HL-60 (cell line): ENCODE measurements around the gene RIPK3.

Experiments used
- DNase-seq, 2 experiments: peaks; one replicate each; pipeline ENCODE4 v3.0.0-alpha.2; 2010 to 2020; ENCODE audit warnings: low read depth in 1 of 2, low spot score in 1 of 2
- H3K27ac ChIP-seq: fragments of 250-450 bp; sonication (Bioruptor Pico); replicated peaks from 2 replicates; pipeline ENCODE4 v1.5.1; 2020; ENCODE audit warnings: mild to moderate bottlenecking, moderate library complexity
- H3K27me3 ChIP-seq: fragments of 250-450 bp; sonication (Bioruptor Pico); 2 replicates; pipeline ENCODE4 v1.5.1; 2021; ENCODE audit warnings: mild to moderate bottlenecking, moderate library complexity; ENCODE audit not compliant: insufficient read depth, poor library complexity, severe bottlenecking
- H3K4me3 ChIP-seq: replicated peaks from 2 replicates; pipeline ENCODE4 v1.5.1; 2011; ENCODE audit warnings: mild to moderate bottlenecking, control low read depth, low read length; ENCODE audit not compliant: insufficient read depth
- CTCF ChIP-seq: IDR thresholded peaks from one replicate; pipeline ENCODE4 v1.5.1; 2011; ENCODE audit warnings: low read length, control low read depth, inconsistent platforms; ENCODE audit not compliant: insufficient read depth
- GABPA ChIP-seq: IDR thresholded peaks from 2 replicates; pipeline ENCODE4 v1.6.1; 2012; ENCODE audit warnings: low read depth
- POLR2AphosphoS5 ChIP-seq: IDR thresholded peaks from 2 replicates; pipeline ENCODE4 v1.6.1; 2012; ENCODE audit warnings: low read depth
- REST ChIP-seq: IDR thresholded peaks from 2 replicates; pipeline ENCODE4 v1.6.1; 2012; ENCODE audit warnings: low read depth; ENCODE audit not compliant: insufficient replicate concordance
- SPI1 ChIP-seq: IDR thresholded peaks from 2 replicates; pipeline ENCODE4 v1.6.1; 2012; ENCODE audit warnings: low read depth, mild to moderate bottlenecking, borderline replicate concordance

RIPK3 gene

GRCh38 chr14:24381363-24382063, 41.7 kb upstream of the RIPK3 start:
- H3K27ac ChIP-seq, result no peak overlapping the region
- H3K4me3 ChIP-seq, result no peak overlapping the region
- no peaks in the 10 kb centered on the region for H3K27me3 ChIP-seq
- DNase-seq, result no peak
- TF ChIP-seq REST (no peak), GABPA (no peak), CTCF (no peak), POLR2AphosphoS5 (no peak), SPI1 (no peak)

- no peak for DNase-seq
- Histone ChIP-seq H3K4me3 (no peak overlapping the region), H3K27me3 (no peaks in the 10 kb centered on the region), H3K27ac (no peak overlapping the region)
- TF ChIP-seq GABPA (no peak), POLR2AphosphoS5 (no peak), SPI1 (no peak), REST (no peak), CTCF (no peak)
Measured at GRCh38 chr14:24379907-24380730, 40.3 kb upstream of the RIPK3 start.

GRCh38 chr14:24378981-24379906, 39.5 kb upstream of the RIPK3 start:
- DNase-seq, result no peak
- H3K27ac ChIP-seq, result no peak overlapping the region
- H3K27me3 ChIP-seq, result no peaks in the 10 kb centered on the region
- TF ChIP-seq GABPA, result no peak
- TF ChIP-seq CTCF, result no peak
- TF ChIP-seq REST, result no peak
- no peak for TF ChIP-seq POLR2AphosphoS5
- no peak for TF ChIP-seq SPI1
- no peak overlapping the region for H3K4me3 ChIP-seq
